Stimulated activated naive CD8-positive, alpha-beta T cell treated with anti-CD3 and anti-CD28 coated beads, Interleukin-15, Interleukin-2, amounts not matched to agents 100 U/mL and 50 U/mL, for 24 hours (primary cell): Measurements from ENCODE around the gene SLF2.
A peak's percentile ranks its signal among the peaks of the same experiment; 100 is the strongest.
"Not testable (repeated sequence)": the region's sequence is repeated elsewhere in the genome, so short reads cannot be mapped to it uniquely, and the experiment has no call there.

Source experiments
- ATAC-seq: fragments of 150-1000 bp; cut with Tn5 transposase; one replicate; pipeline ENCODE4 v1.10.0; 2021
- DNase-seq: peaks from one replicate; pipeline ENCODE4 v3.0.0; 2021

Gene SLF2

DNA sequence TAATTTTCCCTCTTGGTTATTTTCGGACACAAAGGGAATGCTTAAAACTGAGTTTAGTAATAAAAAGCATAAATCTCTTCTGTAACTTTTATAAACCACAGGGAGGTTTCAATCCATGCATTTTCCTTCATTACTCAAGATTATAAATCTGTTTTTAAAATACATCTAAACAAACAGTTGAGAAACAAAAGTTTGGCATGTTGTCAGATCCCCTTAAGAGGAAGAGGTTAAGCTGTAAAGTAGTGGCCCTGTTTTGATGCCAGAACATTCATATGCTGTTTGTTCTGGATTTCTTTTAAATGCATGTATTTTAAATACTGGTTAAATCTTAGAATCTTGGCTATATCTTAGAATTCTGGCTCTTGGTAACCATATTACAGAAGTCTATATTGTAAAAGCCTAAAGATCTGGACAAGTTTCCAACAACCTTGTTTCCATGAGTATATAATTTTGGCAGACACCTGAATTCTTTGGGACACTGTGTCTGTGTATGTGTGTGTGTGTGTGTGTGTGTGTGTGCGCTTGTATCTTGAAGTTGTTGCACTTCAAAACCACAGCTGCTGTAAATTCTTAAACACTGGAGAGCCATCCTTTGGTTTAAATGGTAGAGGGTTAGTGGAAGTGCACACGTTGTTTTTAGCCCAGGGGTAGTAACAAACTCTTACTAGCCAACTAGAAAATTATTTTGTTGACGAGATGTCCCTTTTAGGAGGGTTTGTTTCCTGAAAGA lies 49.8 kb downstream of the SLF2 start:
- ATAC-seq (no peak), DNase-seq (no peak)

DNA sequence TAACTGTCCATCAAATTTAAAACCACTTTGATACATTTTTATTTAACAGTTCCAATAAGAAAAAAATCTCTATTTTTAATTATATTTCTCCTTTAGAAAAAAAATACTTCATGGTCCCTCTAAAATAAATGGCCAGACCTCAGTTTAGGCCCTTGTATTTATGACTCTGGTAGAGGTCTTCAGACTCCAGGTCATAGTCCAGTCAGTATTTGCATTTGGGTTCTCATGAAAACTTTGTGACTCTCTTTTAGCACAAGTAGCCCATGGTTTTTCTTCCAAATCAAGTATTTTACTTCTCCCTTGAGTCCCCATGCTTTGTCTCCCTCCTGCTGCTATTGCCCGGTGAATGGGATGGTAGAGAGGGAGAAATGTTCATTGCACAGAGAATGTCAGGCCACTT lies 51.1 kb downstream of the SLF2 start:
- DNase-seq (no peak), ATAC-seq (no peak)

DNA sequence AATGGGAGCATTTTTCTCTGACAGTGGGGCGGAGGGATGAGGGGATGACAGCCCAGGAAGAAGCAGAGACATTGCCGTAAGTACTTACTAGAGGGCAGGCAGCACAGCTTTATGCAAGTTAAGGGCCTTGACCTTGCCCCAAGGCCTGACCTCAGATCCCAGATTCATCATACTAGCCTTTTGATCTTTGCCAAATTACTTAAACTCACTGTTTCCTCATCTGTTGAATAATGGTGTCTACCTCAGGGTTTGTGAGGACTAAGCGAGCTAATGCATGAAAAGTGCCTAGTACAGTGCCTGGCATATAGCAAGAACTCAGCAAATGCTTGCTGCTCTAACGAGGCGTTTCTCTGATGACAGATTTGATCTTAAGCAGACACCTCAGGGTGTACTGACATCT lies 53.1 kb downstream of the SLF2 start:
- DNase-seq (no peak), ATAC-seq (no peak)

DNA sequence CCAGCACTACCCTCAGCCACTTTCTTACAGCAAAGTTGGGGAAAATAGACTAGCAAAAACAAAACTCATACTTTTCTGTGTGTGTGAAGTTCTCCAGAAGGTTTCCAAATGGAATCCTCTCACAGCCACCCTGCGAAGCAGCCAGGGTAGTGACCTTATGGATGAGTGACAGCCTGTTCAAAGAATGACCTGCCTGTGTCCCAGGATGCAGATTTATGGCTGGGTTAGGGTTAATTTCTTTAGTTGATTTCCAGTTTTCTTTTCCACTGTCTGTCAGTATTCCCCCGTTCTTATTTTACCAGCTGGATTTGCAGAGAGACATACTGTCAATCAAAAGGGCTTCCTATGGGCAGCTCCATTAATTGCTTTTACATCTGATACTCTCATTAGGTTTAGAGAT lies 54.1 kb downstream of the SLF2 start:
- ATAC-seq: no peak
- DNase-seq: no peak

DNA sequence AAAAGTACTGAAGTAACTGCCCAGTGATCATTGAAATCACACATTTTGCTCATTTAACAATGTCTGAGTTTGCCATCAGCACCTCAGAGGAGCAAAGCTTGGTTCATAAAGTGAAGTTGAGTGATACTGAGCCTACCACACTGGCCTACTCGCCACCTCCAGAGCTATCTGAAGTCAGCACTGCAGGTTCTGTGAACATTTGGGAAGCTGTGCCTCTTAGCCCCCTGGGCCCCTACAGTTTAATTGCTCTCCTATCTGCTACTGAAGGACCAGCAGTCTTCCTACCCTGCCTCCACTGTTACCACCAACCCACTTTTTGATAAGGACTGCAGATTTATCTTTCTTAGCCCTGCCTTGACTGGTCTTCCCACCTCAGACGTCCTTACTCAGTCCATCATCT lies 54.6 kb downstream of the SLF2 start:
- no peak for ATAC-seq
- DNase-seq: no peak

DNA sequence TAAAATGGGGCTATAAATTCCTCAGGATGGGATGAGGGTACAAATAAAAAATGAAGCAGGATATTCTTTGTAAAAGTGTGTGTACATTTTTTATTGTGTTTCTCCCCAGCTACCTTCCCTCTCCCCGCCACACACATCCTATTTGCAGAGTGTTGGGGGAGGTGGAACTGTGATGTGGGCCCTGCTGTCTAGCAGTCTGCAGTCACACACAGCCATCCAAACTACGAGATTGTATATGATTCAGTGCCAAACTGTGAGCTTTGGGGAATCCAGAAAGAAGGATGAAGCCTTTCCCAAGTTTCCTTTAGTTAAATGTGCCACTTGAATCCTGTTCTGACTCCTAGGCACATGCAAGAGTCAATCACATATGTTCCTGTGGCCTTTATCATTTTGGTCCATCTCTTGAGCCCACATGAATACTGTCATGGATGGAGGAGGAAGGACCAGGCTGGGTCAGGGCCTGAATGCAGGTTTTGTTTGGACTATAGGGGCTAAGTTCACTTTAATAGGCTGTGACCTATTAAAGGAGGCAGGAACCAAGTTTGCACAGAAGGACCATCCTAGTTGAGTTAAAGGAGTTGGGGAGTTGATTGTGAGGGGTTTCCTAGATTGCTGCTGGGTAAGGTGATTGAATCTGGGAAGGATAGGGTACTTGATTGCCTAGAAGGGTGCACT lies 55.4 kb downstream of the SLF2 start:
- DNase-seq (no peak), ATAC-seq (no peak)

DNA sequence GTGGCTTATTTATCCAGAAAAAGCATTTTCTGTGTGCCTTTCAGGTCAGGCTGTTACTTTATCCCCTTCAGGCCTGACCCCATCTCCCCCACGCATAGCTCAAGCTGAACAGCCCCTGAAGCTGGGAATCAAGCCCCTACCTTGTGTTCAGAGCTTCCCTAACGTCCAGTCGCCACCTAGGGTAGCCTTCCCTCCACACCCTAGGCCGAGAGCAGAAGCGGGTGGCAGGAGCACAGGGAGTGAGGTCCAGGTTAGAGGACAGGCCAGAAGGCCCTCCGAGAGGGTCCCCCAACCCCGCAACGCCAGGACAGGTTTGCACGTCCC lies 56.1 kb downstream of the SLF2 start:
- DNase-seq: no peak
- no peak for ATAC-seq

DNA sequence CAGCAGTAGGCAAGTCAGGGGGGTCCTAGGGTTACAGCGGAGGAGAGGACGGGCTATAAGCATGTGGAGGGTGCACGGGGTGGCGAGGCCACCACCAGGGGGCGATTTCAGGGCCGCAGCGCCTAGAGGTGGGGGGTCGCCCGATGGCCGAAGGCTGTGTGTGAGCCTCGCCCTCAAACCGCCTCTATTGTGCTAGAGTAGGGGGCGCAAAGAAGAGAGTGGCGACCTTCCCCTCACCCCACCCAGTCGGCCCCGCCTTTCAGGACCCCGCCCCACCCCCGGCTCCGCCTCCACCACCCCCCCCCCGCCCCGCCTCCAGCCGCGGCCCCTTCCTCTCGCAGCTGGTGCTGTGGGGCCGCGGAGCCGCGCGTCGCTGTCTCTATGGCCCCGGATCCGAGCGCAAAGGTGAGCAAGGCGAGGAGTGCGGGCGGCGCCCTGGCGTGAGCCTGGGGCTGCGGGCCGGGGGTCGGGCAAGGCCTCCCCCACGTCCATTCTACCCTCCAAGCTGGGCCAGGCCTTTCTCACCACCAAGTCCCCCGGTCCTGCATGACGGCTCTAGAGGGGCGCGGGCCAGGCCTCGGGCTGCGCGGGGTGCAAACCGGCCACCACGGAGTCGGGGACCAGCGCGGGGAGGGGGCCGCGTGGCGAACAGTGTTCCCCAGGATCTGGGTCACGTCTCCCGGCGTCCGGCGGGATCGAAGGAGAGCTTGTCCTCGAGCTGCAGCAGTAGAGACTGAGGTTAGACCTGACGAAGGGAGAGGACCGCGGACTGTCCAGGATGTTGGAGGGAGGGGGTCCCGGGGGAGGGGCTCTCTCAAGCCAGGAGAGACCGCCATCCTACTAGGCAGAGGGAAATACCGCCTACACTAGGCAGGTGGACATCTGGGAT lies 56.7 kb downstream of the SLF2 start, which contains the start of gene SEMA4G:
TSS of gene SEMA4G (plus strand) at position 318 of the 889 bp plus-strand sequence. CDS start 3,409 bp downstream, outside the sequence.
- ATAC-seq (peak; percentile 86), DNase-seq (peak; percentile 65)

DNA sequence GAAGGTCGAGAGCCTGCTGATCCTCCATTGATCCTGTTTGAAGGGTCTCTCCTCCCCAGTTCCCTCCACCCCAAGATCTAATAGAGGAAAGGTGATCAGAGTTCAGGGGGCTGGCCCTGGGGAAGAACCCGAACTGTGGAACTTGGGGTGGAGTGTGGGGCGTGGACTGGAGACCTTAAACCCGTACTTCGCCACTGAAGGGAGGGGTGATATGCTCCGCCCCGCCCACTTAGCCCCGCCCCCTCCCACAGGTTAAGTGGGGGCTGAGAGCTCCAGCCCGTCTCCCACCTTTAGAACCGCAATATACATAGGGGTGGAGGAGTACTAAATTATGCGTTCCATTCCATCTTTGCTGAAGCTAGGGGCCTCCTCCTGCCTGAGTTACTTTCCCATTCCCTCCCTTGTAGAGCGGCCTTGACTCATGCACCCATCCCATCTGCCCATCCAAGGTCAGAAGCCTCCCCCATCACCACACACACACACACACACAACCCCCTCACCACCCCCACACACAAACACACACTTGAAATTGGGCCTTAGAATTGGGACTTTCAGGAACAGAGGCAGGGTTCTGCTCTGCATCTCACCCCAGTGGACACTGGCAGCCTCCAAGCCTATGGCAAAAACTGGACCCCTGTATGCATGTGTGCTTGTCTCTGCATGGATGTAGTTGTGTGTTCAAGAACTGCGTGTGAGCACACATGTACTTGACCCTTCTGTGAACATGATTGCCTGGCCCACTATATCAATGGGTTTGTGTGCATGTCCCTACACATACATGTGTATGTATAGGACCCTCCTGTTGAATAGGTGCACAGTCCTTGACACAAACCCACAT lies 57.5 kb downstream of the SLF2 start:
- ATAC-seq (no peak), DNase-seq (peak; percentile 37)

DNA sequence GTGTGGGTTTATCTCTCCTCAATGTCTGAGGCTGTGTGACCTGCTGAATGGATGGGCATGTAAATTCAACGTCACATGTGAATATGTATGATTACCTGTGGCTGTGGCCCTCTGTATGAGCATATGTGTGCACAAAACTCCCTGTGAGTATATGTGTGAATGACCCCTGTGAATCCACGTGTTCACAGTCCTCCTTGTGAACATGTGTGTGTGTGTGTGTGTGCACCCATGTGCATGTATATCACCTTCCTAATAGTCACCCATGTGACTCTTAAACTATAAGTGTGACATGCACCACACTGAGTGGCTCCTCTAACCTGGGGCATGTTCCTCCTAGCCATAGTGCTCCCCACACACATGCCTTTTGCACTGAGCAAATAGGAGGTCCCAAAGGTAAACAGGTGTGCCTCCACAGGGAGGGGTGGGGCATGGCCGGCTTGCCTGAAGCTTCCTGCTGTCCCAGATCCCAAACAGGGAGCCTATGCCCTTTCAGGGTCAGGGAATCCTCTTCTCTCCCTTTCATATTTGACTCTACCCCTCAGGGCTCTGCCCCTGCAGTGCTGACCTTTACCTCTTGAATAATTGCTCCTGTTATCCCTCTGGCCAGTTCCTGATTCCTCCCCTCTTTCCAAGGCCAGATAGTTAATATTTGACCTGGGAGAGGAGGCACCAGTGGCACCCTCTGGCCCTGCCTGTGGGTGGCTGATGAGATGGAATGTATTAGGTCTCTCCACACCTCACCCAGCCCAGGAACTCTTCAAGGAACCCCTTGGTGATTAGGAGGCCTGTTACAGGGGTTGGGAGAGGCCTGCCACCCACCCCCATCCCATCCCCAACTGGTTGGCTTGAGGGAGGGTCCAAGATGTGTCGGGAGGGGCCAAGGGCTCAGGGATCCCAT lies 58.4 kb downstream of the SLF2 start:
- no peak for ATAC-seq

DNA sequence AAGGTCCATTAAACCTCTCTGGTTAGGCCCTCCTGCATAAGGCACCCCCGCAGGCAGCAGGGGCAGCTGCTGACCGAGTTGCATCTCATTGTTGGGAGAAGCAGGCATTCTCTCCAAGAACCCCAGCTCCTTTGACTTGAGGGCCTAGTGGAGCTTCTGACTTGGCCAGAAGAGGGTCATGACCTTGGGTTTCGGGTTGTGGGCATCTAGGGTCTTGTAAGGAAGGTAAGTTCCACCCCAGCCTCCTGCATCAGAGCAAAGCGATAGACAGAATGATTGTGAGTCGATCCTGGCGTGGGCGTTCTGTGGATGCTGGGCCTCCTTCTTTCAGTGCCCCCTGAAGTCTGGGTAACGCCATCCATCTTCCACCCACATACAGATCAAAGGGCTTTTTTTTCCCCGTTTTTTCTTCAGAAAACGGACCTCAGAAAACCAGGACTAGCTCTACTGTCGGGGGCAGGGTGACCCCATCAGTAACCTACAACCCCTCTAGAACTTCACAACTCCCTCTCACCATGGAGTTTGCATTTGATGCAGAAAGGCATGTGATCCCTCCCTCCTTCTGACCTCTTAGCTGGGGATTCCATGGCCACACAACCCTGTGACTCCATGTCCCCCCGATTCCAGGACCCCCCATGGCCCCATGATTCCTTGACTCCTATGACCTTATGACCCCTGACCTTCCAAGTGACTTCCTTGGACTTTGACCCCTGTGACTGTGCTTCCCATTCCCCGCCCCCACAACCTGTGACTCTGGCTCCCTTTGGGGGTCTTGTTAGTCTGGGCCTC lies 59.5 kb downstream of the SLF2 start:
- ATAC-seq (no peak), DNase-seq (no peak)

More for the DNA sequence above, 58.4 kb downstream of the SLF2 start:
- DNase-seq: no peak

DNA sequence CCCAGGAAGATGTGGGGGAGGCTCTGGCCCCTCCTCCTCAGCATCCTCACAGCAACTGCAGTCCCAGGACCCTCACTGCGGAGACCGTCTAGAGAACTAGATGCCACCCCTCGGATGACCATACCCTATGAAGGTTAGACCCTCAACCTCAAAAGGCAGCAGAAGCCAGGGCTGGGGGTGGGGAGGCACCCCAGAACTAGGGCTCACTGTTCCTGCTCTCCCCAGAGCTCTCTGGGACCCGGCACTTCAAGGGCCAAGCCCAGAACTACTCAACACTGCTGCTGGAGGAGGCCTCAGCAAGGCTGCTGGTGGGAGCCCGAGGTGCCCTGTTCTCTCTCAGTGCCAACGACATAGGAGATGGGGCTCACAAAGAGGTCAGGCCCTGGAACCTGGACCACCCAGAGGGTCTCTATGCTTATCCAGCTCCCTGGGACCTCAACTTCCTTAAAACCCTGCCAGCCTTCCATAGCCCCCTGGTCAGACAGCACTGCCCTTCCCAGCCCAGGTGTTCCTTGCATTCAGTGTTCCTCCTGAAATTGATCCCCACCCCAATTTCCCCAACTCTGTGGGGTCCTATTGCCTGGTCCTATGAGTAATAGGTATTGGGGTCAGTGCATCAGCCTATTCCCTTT lies 60.3 kb downstream of the SLF2 start:
- DNase-seq (no peak), ATAC-seq (no peak)

DNA sequence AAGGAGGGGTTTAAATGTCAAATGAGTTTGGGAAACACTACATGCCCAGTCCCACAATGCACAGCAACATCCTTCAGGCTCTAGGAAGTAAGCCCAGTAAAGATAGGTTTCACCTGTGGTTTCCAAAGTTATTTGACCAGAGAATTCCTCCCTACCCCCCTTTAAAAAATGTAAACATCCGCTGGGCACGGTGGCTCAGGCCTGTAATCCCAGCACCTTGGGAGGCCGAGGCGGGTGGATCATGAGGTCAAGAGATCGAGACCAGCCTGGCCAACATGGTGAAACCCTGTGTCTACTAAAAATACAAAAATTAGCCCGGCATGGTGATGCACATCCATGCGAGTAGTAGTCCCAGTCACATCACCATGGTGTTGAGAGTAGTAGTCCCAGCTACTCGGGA lies 62.6 kb downstream of the SLF2 start:
- ATAC-seq, DNase-seq: not testable (repeated sequence)

DNA sequence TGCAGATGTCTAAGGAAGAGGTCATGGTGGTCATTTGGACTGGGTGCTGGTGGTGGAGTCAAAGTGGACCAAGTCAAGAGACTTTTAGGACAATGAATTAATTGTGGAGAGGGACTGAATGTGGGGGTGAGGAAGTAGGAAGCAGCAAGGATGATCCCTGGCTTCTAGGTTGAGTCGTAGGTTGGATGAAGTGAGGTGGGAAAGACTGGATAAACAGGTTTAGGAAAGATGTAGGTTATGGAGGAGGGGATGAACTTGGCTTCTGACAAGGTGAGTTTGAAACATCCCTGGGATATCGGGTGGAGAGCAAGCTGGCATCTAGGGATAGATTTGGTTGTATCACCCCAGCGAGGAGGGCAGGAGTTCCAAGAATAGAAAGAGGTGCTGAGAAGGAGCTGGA lies 64.1 kb downstream of the SLF2 start:
- DNase-seq (no peak), ATAC-seq (no peak)

DNA sequence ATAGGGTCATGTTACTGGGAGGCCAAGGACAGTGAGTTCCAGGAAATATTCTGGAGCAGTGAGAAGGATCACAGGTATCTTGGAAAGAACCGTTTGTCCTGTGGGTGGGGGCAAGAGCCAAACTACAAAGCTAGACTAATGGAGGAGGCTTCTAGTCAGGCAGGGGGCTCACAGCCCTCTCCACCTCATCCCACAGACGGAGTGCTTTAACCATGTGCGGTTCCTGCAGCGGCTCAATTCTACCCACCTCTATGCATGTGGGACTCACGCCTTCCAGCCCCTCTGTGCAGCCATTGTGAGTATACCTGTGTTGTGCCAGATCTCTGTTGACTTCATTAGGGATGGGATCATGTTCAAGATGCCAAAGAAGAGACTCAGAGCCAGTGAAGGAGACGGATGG lies 64.7 kb downstream of the SLF2 start:
- DNase-seq (no peak), ATAC-seq (no peak)

DNA sequence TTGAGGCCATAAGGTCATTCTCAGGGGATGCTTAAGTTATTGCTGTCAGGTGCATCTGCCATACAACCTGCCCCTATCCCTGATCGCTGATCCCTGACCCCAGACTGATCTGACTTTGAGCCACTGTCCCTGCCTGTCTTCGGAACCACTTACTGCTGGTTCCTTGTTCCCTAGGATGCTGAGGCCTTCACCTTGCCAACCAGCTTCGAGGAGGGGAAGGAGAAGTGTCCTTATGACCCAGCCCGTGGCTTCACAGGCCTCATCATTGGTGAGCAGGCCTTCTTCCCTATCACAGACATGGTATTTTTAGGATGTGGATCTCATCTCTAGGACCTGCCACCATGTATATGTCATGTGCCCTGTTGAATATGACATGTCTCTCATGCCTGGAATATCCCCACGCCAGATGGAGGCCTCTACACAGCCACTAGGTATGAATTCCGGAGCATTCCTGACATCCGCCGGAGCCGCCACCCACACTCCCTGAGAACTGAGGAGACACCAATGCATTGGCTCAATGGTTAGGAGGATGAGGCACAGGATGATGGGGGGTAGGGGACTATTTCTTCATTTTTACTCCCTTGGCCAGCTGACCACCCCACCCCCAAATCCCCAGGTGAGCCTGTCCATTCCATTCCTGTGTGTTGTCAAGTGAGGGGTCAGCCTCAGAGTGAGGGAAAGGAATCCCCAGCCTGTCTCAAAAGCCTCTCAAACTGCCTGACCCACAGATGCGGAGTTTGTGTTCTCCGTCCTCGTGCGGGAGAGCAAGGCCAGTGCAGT lies 65.5 kb downstream of the SLF2 start:
- ATAC-seq (no peak), DNase-seq (no peak)

DNA sequence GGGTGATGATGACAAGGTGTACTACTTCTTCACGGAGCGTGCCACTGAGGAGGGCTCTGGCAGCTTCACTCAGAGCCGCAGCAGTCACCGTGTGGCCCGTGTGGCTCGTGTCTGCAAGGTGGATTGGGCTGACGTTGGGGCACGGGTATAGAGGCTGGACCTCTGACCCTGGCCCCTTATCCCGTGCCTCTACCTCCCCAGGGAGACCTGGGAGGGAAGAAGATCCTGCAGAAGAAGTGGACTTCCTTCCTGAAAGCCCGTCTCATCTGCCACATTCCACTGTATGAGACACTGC lies 66.1 kb downstream of the SLF2 start:
- no peak for ATAC-seq

DNA sequence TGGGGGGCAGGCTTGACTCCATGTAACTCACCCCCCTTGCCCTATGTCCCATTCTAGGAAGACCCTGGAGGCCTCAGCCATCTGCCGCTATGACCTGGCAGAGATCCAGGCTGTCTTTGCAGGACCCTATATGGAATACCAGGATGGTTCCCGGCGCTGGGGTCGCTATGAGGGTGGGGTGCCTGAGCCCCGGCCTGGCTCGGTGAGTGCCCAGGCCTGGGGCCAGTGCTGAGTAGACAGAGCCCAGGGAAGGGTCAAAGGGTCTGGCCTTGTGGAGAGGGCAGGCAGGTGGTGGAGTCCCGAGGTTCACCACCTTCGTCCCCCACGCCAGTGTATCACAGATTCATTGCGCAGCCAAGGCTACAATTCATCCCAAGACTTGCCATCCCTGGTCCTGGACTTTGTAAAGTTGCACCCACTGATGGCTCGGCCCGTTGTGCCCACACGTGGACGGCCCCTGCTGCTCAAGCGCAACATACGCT lies 67.1 kb downstream of the SLF2 start:
- DNase-seq (no peak), ATAC-seq (no peak)

More for the DNA sequence above, 66.1 kb downstream of the SLF2 start:
- no peak for DNase-seq

DNA sequence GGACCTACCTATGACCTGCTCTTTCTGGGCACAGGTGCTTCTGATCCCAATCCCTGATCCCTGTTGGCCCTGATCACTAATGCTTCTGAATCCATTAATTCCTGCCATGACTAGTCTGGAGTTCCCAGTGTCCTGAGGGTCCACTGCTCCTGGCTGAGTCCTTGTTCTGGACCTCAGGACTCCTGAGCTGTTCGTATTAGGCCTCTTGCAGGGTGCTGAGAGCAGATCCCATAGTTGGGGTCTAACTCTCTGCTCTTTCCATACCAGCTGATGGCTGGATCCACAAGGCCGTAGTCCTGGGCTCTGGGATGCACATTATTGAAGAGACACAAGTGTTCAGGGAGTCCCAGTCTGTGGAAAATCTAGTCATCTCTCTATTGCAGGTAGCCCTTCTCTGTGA lies 67.5 kb downstream of the SLF2 start:
- DNase-seq: no peak
- no peak for ATAC-seq
